ENCODE results near the gene SH3TC1. TPM values are rescaled to one million over a fixed set of nuclear protein-coding genes. Genes with fewer than 3 reads are reported as not detected.

SH3TC1 gene
- total and polyA plus RNA-seq, 2 of the 8 experiments (the other 6 are each of a cell fraction or from before 2014, with no cell fraction given): 0.15 TPM; not detected in 1

- TF ChIP-seq RAD21 (IDR thresholded peaks at IDR 0.05 in 1 of 2, conservative IDR thresholded peaks at IDR 0.05 in 1 of 2; ENCODE audit: low read depth in 2 of 2, low read length in 2 of 2): no peak
- TF ChIP-seq PHF8 (conservative IDR thresholded peaks at IDR 0.05; ENCODE audit: low read depth, low read length): no peak
- no peak for TF ChIP-seq EGR1 (IDR thresholded peaks at IDR 0.05; ENCODE audit: borderline replicate concordance, low read depth, low read length)
- TF ChIP-seq POLR2AphosphoS5 (IDR thresholded peaks at IDR 0.05; ENCODE audit: low read depth, low read length): no peak
Observed at GRCh38 chr4:8279321-8280157, 80.4 kb downstream of the SH3TC1 start (continued).
